Loucy (cell line): ENCODE results near the gene ABHD13.

Source experiments
- H2AFZ ChIP-seq: fragments of 200-600 bp; sonication (generic); 2 replicates; pipeline ENCODE4 v1.6.0; 2016; ENCODE audit warnings: antibody characterized with exemption, mild to moderate bottlenecking, low read length, moderate library complexity
- H3F3A ChIP-seq: fragments of 200-600 bp; 2 replicates; pipeline ENCODE4 v1.6.0; 2016; ENCODE audit warnings: antibody characterized with exemption, low read depth, mild to moderate bottlenecking
- H3K27me3 ChIP-seq: fragments of 200-600 bp; sonication (generic); 2 replicates; pipeline ENCODE4 v1.6.1; 2014; ENCODE audit warnings: low read length, mild to moderate bottlenecking; ENCODE audit not compliant: insufficient read depth, poor library complexity, severe bottlenecking
- H3K36me3 ChIP-seq: fragments of 200-600 bp; sonication (generic); 2 replicates; pipeline ENCODE4 v1.6.1; 2016; ENCODE audit warnings: low read length; ENCODE audit not compliant: insufficient read depth
- H3K4me1 ChIP-seq: fragments of 200-600 bp; sonication (generic); 2 replicates; pipeline ENCODE4 v1.5.1; 2014; ENCODE audit warnings: low read length, mild to moderate bottlenecking; ENCODE audit not compliant: insufficient read depth, poor library complexity, severe bottlenecking
- H3K4me2 ChIP-seq: fragments of 200-600 bp; sonication (generic); 2 replicates; pipeline ENCODE4 v1.6.0; 2014; ENCODE audit warnings: antibody characterized with exemption, low read length, low read depth, mild to moderate bottlenecking; ENCODE audit not compliant: poor library complexity, severe bottlenecking
- H3K4me3 ChIP-seq: fragments of 200-600 bp; sonication (generic); 2 replicates; pipeline ENCODE4 v1.5.1; 2014; ENCODE audit warnings: low read length, mild to moderate bottlenecking, mixed read lengths; ENCODE audit not compliant: poor library complexity, severe bottlenecking
- H3K79me2 ChIP-seq: fragments of 200-600 bp; sonication (generic); 2 replicates; pipeline ENCODE4 v1.6.1; 2014; ENCODE audit warnings: low read length; ENCODE audit not compliant: insufficient read depth
- H3K9ac ChIP-seq: fragments of 200-600 bp; sonication (generic); 2 replicates; pipeline ENCODE4 v1.6.0; 2014; ENCODE audit warnings: mild to moderate bottlenecking, low read depth, low read length, moderate library complexity; ENCODE audit not compliant: poor library complexity, severe bottlenecking
- H3K9me2 ChIP-seq: fragments of 200-600 bp; sonication (generic); replicated peaks from 2 replicates; pipeline ENCODE4 v1.6.1; 2016; ENCODE audit warnings: low read depth, low read length, mixed read lengths
- H3K9me3 ChIP-seq: fragments of 200-600 bp; sonication (generic); 2 replicates; pipeline ENCODE4 v1.6.1; 2014; ENCODE audit warnings: mild to moderate bottlenecking, antibody characterized with exemption, low read length, low read depth; ENCODE audit not compliant: insufficient read depth
- H4K20me1 ChIP-seq: fragments of 200-600 bp; sonication (generic); 2 replicates; pipeline ENCODE4 v1.6.0; 2014; ENCODE audit warnings: antibody characterized with exemption, low read length, mild to moderate bottlenecking; ENCODE audit not compliant: insufficient read depth, poor library complexity, severe bottlenecking
- CTCF ChIP-seq: fragments of 200-600 bp; sonication (generic); conservative IDR thresholded peaks from 2 replicates; pipeline ENCODE4 v1.5.1; 2014; ENCODE audit warnings: mild to moderate bottlenecking, antibody characterized with exemption, low read length
- EZH2phosphoT487 ChIP-seq: fragments of 200-600 bp; IDR thresholded peaks from 2 replicates; pipeline ENCODE4 v1.6.1; 2018; ENCODE audit warnings: antibody characterized with exemption, mild to moderate bottlenecking, moderate library complexity, borderline replicate concordance

Gene ABHD13

GRCh38 chr13:108210551-108210950, 7.6 kb upstream of the ABHD13 start:
- Histone ChIP-seq H3K36me3 (no peaks in the 10 kb centered on the region), H3K9me2 (no peaks in the 10 kb centered on the region), H3K27me3 (no peaks in the 10 kb centered on the region), H3K4me2 (no peak overlapping the region), H3K9me3 (no peaks in the 10 kb centered on the region), H3K4me1 (peaks cover 26% of the 10 kb centered on the region), H3K79me2 (peaks cover 7% of the 10 kb centered on the region), H3K9ac (no peak overlapping the region), H4K20me1 (no peaks in the 10 kb centered on the region), H2AFZ (no peak overlapping the region), H3F3A (0 out of 2 replicates have a peak, but pooled peaks cover 5% of the 10 kb centered on the region), H3K4me3 (no peak overlapping the region)
- TF ChIP-seq EZH2phosphoT487, result no peak
- no peak for TF ChIP-seq CTCF

- H2AFZ ChIP-seq, result peak overlapping the region; percentile 3
Observed at GRCh38 chr13:108212886-108213285, 5.3 kb upstream of the ABHD13 start.

DNA sequence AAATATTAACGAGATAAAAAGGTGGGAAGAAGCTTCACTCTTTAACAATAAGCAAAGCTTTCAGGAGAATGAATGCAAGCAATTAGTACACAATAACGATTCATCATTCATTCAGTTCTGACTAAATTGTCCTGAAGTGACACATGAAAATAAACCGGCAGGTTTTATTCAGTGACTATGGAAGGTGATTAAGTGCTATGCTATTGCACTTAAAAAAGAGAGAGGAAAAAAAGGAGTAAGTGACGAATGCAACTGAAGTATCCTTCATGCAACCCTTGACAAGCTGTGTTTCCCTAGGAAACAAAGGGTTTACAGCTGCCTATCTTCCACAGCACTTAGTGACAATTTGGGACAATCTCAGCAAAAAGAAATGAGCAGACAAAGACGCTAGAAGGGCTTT, 4.2 kb upstream of the ABHD13 start:
- H3K4me2 ChIP-seq, result peak overlapping the region; percentile 100
- peak overlapping the region; percentile 93 for H3K4me3 ChIP-seq
- peak overlapping the region; percentile 79 for H3K9ac ChIP-seq

More at GRCh38 chr13:108212886-108213285, 5.3 kb upstream of the ABHD13 start:
- H3K9ac ChIP-seq, result peak overlapping the region; percentile 79
- H3K4me3 ChIP-seq, result peak overlapping the region; percentile 93
- no peaks in the 10 kb centered on the region for H3K9me3 ChIP-seq
- H3F3A ChIP-seq, result 0 out of 2 replicates have a peak, but pooled peaks cover 5% of the 10 kb centered on the region
- H3K27me3 ChIP-seq, result no peaks in the 10 kb centered on the region
- peak overlapping the region; percentile 100 for H3K4me2 ChIP-seq
- H3K4me1 ChIP-seq, result peaks cover 35% of the 10 kb centered on the region
- peaks cover 24% of the 10 kb centered on the region for H3K79me2 ChIP-seq
- H3K36me3 ChIP-seq, result no peaks in the 10 kb centered on the region
- H3K9me2 ChIP-seq, result no peaks in the 10 kb centered on the region
- no peaks in the 10 kb centered on the region for H4K20me1 ChIP-seq
- TF ChIP-seq EZH2phosphoT487, result no peak
- no peak for TF ChIP-seq CTCF

More for the DNA sequence above, 4.2 kb upstream of the ABHD13 start:
- Histone ChIP-seq H3K4me1 (peaks cover 37% of the 10 kb centered on the region), H3K9me2 (no peaks in the 10 kb centered on the region), H3K36me3 (no peaks in the 10 kb centered on the region), H3K9me3 (no peaks in the 10 kb centered on the region), H3F3A (0 out of 2 replicates have a peak, but pooled peaks cover 5% of the 10 kb centered on the region), H3K27me3 (no peaks in the 10 kb centered on the region), H3K79me2 (peaks cover 29% of the 10 kb centered on the region), H4K20me1 (peaks cover 4% of the 10 kb centered on the region), H2AFZ (peak overlapping the region; percentile 82; the same call in 1 of the 2 replicates)
- TF ChIP-seq CTCF, result no peak
- no peak for TF ChIP-seq EZH2phosphoT487
